Measurements from ENCODE around the gene STIMATE.

The STIMATE gene

DNA sequence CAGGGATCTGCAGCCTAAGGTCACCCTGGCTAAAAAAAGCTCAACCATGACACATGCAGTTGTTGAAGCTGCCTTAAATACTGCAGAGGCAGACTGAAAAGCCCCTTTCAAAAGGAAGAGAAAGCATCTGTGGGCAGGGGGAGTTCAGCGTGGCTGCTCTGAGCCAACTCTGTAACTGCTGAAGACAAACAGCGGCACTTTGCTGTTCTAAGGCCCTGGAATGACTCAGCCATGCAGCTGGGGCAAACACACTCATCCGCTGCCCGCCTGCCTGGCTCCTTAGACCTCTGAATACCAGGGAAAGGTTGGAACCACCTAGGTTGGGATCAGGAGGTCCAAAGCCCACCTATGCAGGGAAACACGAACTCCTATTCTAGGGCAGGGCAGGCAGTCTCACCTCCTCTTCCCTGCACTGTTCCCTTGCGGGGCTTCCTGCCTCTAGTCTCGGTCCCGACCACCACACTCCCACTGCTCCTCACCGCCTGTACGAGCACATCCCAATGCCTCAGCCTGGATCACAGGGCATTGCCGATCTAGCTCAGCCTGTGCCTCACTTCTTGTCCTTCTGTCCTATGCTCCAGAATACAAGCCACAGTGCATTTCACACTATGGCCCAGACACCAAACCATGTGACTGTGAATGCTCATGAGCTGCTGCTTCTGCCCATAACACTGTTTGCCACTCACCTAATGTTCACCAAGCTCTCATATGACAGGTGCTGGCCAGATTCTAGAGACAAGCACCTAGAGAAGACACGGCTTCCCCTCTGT, 56.0 kb downstream of the STIMATE start:
- no peak for DNase-seq (ENCODE audit: low spot score)

DNA sequence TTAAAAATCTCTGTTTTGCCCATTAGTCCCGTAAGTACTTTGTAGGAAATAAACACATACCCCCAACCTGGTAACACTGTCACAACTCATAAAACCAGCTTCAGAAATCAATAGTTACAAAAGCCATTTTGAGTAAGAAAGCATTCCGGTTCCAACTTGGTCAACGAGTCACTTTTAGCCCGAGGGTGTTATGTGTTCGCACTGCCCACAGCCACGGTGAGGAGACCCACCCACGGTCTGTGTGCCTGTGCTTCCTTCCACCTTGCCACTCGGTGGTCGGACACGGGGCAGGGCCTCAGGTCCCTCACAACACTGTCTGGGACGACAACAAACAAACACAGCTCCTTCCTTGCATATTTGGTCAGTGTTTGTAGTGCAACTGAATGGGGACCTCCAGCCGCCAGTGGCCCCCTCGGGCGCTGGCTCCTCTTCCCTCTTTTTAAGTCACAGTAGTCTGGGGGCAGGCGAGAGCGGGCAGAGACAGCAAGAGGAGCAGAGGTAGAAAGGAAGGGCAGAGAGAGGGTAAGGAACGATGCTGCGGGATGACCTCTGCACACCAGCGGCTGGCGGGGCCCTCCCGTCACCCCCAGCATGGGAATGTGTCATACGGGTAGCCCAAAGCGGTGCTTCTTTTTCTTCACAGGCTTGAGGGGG, 57.3 kb downstream of the STIMATE start:
- no peak for DNase-seq (ENCODE audit: low spot score)

DNA sequence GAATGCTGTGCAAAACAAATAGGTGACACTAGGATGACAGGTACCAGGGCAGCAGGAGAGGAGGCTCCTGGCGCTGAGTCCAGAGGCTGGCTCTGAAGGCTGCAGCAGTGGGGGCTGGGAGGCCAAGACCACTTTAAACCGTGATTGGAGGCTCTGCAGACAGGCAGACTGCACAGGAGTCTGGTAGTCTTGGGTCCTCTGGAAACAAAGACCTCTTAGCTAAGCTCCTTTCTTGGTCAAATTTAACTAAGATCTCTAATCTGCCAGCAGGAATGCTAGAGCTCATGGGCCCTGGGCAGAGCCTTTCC, 58.1 kb downstream of the STIMATE start:
- no peak for DNase-seq (ENCODE audit: low spot score)

DNA sequence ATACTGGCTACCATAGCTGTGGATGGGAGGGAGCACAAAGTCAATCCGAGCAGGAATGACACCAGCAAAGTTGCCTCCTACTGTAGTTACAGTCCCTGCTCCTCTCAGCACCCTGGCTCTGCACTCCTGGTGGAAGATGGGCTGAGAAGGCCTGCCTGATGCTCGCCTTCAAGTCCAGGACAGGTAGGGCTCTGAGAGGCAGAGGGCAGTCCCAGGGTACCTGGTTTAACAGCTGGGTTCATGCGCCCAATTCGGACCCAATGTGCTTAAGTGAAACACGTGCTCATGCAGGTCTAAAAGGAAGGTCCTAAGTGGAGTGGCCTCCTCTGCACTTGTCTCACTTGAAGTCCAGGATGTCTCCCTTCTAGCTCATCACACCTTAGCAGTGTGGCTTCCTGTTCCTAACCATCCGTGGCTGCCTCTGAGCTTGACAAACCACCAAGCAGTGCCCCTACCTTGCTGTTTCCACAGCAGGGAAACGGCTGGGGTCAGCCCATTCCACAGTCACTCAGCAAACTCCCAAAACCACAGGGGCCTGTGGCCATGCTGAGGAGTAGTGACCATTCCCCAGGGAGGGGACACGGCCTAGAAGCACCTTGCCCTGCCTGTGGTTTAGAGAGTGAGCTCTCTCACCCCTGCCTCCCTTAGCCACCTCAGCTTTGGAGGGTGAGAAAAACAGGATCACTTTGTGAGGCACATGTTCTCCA, 58.6 kb downstream of the STIMATE start:
- DNase-seq (ENCODE audit: low spot score) = no peak

DNA sequence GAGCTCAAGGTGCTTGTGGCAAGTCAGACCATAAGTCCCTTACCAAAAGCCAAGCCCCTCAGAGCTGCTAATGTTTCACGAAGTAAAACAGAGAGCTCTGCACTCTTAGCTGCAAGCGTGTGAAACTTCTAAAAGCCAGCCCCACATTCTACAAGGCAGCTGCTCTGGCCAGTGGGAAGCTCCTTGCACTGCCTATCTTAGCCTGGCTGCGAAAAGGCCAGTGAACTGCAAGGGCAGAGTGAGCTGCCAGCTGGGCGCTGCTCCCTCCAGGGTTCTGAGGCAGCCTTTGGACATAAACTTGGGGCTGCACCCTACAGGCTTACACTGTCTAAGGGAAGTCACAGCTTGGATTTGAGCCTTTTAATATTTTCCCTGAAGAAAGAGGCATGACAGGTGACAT, 60.4 kb downstream of the STIMATE start:
- DNase-seq (ENCODE audit: low spot score) = no peak

DNA sequence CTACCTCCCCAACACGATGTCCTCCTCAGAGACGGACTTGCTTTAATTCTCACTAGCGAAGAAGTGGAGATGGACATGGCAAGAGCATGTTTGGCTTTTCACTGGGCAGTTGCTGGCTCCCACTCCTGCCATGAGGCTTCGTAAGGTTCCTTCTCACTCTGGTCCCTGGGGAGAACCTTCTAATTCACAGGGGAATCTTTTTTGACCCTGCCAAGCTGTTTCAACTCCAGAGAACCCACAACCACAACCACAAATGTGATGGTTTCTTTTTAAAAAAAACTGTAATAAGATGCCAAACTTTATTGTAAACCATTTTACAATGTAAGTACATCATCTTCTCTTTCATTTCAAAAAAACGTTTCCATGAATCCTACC, 60.9 kb downstream of the STIMATE start:
- DNase-seq (ENCODE audit: low spot score) = no peak

GRCh38 chr3:52835766-52836470, 61.4 kb downstream of the STIMATE start:
- no peak for DNase-seq (ENCODE audit: low spot score)

DNA sequence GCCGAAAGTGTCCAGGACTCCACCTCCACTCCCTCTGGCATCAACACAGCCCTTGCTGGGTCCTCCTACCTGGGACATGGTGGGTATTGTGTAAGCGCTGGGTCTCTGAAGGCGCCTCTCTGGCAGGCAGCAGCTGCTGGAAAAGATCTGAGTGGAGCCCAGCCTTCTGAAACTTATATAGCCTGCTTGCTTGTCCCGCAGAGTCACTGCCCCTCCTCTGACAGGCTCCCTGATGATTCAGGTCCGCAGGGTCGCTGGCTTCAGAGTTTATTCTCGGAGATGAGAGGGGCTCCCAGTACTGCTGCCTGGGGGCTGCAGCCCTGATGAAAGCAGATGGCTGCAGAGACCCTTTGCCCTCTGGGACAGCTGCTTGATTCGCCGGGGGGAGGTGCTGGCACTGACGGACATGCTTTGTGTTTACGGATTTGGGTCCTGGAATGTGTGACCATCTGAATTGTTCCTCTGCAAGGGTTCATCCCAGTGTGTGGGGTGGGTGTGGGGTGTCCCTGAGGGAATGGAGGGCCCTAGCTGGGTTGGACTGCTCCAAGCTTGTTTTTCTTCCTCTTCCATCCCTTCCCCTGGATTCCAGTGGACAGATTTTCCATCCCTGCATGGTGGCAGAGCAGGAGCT, 62.4 kb downstream of the STIMATE start, which contains the start of gene MUSTN1:
MUSTN1 (minus strand) TSS at position 149 of the 631 bp plus-strand sequence; CDS start at position 78, 71 bp downstream.
- DNase-seq (ENCODE audit: low spot score) = no peak

- no peak for DNase-seq (ENCODE audit: low spot score)
Observed at GRCh38 chr3:52833202-52833601, 64.1 kb downstream of the STIMATE start.

GRCh38 chr3:52831500-52832301, 65.6 kb downstream of the STIMATE start:
- DNase-seq (ENCODE audit: low spot score) = no peak

DNA sequence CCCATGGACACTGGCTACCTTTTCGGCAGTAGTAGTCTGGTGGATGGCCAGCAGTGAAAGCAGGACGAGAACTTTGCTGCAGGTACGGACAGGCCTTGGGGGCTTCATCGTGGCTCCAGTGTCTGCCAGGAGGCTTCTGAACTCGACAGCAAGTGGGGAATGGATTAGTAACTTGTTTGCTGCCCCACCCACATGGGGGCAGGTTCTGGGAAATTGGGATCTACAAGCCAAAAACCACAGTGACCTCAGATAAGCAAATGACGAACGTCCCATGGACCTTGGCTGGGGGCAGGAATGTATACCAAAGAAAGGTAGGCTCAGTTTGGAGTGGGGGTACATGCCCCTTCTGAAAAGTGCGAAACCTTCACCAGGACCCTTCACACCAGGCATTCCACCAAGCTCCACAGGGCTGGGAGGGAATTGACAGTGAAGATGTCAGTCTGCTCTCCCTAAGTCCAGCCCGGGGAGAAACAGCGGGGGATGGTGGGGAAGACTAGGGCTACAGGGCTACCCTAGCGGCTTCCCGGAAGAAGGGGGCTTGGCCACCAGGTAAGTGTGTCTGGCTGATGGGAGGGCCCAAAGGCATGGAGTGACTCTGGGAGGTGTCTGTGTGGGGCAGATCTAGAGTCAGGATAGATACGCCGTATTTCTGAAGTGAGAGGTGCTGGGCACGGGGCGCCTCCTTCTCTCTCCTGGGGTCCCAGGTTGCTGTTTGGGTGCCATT, 66.7 kb downstream of the STIMATE start, which contains the start of gene ITIH4:
ITIH4 (minus strand) TSS at position 138 of the 724 bp plus-strand sequence; CDS start at position 108, 30 bp downstream.
- no peak for DNase-seq (ENCODE audit: low spot score)

GRCh38 chr3:52829906-52830463, 67.4 kb downstream of the STIMATE start:
- DNase-seq (ENCODE audit: low spot score) = no peak

GRCh38 chr3:52829482-52829881, 67.9 kb downstream of the STIMATE start:
- DNase-seq (ENCODE audit: low spot score) = no peak

GRCh38 chr3:52827866-52828376, 69.4 kb downstream of the STIMATE start:
- no peak for DNase-seq (ENCODE audit: low spot score)

- no peak for DNase-seq (ENCODE audit: low spot score)
Observed at GRCh38 chr3:52827441-52827840, 69.9 kb downstream of the STIMATE start.

DNA sequence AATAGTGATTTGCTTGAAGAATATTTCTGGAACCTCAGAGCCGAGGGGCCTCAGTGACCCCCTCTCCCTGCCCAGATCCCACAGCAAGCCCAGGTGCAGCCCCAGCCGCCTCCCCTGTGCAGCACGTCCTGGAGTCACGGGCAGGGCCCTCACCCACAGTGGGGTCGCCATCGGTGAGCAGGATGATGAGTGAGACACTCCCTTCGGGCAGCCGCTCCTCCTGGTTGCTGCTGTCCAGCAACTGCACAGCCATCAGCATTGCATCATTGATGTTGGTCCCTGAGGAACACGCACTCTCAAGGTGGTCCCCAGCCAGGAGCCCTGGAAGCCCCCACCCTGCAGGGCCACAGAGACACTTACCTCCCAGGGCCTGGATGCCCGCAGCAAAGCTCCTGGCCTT, 73.3 kb downstream of the STIMATE start:
- DNase-seq (ENCODE audit: low spot score) = no peak

DNA sequence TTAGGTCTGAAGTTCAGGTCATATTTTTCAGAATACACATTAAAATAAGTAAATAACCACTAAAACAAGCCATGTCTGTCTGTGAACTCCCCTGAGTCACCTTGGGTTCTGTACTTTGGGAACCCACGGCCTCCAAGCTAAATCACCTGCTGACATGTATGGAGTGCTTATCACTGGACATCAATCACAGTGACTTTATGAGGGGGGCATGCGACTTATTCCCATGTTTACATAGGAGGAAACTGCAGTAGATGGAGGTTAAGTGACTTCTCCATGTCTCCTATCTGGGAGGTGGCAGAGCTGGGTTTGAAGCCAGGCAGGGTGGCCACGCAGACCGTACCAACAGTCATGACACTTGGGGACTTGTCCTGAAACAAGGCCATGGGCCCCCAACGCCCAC, 75.0 kb downstream of the STIMATE start:
- DNase-seq (ENCODE audit: low spot score) = no peak

DNA sequence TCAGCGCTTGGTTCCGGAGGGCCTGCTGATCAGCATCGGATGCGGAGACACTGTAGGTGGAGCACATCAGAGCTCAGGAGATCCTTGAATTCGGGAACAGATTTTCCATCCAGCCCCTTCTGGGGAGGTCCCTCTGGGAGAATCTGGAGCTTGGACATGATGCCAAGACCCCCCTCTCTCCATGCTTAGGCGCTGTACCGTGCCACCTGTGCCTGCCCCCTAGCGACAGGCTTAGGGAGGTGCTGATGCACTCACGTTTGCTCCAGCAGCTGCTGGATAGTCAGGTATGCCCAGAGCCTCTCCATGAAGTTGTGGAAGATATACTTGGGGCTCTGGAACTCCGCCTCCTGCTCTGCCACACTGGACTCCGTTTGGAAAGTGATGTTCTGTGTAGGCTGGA, 76.6 kb downstream of the STIMATE start:
- DNase-seq (ENCODE audit: low spot score) = peak; percentile 10

DNA sequence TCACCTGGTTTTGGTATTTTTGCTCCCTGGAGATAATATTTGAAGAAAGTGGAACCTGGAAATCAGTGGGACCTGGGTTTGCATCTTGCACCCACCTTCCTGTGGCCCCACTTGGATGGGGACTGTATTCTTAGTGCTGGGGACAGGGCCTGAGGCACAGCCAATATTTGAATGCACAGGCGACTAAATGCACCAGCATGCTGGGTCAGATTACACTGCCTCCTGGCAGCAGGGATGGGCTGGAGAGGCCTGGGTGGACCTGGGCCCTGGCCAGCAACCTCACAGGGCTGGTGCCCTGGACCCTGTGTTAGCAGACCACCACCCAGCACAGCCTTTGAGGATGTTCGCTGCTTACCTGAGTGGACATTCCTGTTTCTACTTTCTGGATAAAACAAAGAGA, 77.4 kb downstream of the STIMATE start:
- no peak for DNase-seq (ENCODE audit: low spot score)

GRCh38 chr3:52817860-52818259, 79.5 kb downstream of the STIMATE start:
- no peak for DNase-seq (ENCODE audit: low spot score)
